GM19193 (cell line): Measurements from ENCODE around the gene RAMP2.

ENCODE experiments used
- POLR2A ChIP-seq: IDR thresholded peaks from 4 replicates; pipeline ENCODE4 v1.6.1; 2011; ENCODE audit not compliant: insufficient read depth, insufficient read length; ENCODE audit errors: extremely low read depth

The RAMP2 gene, protein sequence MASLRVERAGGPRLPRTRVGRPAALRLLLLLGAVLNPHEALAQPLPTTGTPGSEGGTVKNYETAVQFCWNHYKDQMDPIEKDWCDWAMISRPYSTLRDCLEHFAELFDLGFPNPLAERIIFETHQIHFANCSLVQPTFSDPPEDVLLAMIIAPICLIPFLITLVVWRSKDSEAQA

DNA sequence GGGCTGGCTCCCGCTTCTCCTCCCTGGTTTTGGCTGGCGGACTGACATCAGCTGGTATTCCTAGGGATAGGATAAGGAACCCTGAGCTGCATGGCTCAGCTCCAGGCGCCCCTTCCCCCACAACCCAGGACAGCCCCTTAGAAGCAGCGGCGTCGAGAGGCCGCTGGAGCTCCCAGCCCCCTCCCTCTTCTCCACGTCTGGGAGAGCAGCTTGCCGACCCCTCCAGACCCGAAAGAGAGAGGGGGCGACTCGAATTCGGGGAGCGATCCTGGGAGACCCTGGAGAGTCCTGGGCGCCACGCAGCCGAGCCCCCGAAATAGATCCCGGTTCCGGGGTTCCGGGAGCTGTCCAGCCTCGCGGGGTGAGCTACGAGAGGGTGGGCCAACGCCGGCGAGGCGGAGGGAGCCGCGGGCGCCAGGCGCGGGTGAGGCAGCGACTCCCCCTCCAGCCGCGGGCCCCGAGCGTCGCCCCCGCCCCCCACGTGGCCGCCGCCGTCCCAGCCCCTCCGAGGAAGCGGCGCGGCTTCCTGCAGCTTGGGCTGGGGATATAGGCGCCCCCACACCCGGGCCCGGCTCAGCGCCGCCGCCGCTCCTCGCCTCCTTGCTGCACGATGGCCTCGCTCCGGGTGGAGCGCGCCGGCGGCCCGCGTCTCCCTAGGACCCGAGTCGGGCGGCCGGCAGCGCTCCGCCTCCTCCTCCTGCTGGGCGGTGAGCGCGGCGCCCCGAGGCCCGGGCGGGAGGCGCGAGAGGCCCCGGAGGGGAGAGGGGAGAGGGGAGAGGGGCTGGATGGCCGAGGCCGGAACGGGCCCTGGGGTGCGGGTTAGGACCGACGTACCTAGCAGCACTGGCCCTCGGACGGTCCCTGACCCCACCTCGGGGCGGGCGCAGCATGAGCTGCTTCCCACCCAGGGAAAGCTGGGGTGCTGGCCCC lies at the start of gene RAMP2:
RAMP2 (plus strand) TSS at position 576 of the 930 bp plus-strand sequence; CDS start at position 611, 35 bp downstream.
- no peak for TF ChIP-seq POLR2A

DNA sequence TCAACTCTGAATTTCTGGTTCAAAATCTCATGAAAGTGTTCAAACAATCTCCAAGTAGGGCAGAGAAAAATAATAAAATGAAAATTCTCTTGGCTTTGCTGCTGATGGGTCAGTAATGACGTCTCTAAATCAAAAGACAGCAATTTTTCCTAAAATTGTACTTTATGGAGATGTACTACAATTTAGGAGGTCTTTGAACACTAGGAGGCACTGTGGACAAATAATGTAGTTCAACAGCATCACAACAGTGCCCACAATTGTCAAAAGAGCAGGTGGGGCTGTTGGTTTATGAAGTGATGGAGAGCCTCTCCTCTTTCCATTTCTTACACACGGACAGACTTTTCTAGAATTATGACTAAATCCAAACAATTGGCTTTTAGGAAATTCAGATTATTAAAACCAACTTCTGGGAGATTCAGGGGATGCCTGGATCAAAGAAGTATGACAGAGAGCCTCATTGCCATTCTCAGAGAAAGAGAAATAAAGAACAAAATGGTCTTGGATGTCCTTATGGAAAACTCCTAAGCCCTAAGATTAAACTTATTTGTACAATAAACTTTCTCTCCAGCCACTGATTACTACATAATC lies 39.9 kb upstream of the RAMP2 start:
- TF ChIP-seq POLR2A = no peak

DNA sequence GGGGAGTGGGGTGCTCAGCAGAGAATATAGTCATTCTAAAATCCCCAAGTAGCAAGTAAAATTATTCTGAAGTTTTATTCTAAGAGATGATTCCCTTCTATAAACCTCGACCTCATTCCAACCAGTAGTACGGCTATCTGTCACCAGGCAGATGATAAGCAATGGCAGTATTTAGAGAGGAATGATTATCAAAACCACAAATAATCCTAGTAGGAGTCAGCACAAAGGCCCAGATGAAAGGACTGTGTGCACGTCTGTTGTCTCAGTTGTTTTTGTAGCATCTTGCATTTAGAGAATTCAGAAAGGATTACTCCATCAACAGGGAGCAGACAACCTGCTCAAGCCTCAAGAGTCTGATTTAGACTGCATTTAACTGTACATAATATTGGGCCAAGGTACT lies 37.4 kb upstream of the RAMP2 start:
- TF ChIP-seq POLR2A = no peak

DNA sequence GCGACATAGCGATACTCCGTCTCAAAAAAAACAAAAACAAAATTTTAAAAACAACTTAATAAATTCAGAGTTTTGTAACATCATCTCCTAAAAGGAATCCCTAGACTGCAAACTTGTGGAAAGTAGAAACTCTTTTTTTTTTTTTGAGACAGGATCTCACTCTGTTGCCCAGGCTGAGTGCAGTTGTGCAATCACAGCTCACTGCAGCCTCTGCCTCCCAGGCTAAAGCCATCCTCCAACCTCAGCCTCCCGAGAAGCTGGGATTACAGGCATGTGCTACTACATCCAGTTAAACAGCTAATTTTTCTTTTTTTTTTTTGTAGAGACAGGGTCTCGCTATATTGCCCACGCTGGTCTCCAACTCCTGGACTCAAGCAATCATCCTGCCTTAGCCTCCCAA lies 35.9 kb upstream of the RAMP2 start:
- no peak for TF ChIP-seq POLR2A

DNA sequence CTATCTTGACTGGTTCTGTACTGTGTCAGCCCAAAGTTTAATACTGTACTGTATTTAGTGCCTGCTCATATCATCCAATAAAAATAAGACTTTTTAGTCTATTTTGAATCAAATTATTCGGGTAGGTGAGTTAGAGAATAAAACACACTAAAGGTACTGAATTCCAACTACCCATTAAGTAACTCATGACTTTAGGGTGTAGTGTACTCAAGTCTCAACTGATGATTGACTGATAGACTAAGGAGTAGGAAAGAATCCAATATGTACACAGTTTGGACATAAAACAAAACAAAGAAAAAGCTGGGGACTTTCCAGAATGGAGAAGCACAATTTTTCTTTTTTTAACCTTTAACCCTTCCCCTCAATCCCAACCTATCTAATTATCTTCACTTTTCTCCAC lies 20.3 kb upstream of the RAMP2 start:
- no peak for TF ChIP-seq POLR2A

DNA sequence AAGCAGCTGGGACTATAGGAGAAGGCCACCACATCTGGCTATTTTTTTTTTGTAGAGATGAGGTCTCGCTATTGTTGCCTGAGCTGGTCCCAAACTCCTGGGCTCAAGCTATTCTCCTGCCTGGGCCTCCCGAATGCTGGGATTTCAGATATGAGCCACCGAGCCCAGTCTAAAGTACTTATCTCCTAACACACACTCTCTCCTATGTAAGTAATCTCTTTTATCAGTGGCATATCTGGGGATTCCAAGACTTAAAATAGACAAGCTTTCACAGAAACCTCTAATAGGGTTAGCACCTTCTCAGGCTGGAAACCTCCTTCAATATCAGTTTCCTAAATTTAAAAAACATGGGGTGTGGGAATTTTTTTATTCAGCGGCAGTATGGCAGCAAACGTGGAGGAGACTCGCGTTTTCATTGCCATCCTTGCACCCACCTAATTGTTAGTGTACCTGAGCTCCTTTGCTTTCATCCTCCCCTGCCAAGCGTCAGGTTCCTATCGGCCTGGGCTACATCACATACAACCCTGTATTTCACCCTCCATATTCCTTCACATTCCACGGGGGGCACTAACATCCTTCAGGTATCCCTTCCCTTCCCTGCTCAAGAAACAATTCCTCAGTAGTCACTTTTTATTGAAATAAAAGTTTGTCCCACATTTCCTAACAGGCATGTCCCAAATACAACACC lies 17.3 kb upstream of the RAMP2 start:
- TF ChIP-seq POLR2A = no peak

DNA sequence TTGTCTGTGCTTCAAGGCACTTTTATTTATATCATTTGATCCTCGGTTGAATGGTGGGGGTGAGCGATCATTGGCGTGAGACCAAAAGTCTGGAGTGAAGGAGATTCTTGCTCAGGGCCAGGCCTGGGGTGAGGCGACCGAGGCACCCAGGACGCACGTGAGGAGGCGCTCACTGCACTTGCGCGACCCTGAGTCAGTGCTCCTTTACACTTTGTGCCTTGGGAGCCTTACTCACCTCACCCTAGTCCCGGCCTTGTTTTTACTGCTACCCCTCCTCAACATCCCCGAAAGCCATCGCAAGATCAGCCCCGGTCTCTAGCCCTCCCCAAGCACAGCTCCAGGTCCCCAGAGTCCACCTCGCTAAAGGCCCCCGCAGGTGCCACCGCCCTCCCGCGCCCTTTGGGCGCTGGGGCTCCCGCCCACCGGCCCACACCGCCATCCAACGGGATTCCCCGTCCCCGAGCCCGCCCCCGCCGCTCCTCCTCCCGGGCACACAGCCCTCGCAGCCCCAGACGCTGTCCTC lies 16.7 kb upstream of the RAMP2 start:
- TF ChIP-seq POLR2A = no peak

DNA sequence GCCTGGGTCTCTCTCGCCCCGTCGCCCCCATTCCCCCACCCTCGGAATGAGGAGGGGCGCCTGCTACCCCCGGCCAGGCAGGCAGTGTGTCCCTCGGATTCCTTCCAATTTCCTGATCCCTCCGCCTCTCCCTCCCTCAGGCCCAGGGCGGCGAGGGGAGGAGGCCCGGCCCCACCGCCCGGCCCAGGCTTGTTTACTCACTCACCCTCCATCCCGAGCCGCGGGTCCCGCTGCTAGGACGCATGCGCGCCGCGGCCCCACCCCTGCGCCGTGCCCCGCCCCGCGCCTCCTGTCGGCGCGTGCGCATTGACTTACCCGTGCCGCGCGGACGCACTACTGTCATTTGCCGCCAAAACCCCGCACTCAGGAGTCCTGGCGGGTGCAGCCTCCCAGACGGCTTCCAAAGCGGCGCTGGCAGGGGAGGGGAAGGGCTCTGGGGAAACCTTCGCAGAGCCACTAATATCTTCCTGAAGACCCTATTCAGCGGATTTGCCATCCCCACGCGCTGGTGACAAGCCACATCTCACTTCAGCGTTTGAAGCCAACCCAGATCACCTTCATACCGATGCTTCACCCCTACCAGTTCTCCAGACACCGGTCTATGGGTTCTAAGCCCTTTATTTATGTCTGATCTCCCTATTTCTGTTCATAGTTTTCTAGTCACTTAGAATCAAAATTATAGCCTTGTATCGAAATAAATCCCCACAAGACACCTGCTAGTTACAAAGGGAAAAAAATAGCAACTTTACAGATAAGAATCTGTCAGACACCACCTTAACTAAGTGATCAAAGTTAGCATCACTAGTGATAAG lies 16.0 kb upstream of the RAMP2 start, which contains the start of gene EZH1:
EZH1 (minus strand) TSS at position 235 of the 812 bp plus-strand sequence. CDS start 16,099 bp downstream, outside the sequence.
- peak; percentile 69 for TF ChIP-seq POLR2A

DNA sequence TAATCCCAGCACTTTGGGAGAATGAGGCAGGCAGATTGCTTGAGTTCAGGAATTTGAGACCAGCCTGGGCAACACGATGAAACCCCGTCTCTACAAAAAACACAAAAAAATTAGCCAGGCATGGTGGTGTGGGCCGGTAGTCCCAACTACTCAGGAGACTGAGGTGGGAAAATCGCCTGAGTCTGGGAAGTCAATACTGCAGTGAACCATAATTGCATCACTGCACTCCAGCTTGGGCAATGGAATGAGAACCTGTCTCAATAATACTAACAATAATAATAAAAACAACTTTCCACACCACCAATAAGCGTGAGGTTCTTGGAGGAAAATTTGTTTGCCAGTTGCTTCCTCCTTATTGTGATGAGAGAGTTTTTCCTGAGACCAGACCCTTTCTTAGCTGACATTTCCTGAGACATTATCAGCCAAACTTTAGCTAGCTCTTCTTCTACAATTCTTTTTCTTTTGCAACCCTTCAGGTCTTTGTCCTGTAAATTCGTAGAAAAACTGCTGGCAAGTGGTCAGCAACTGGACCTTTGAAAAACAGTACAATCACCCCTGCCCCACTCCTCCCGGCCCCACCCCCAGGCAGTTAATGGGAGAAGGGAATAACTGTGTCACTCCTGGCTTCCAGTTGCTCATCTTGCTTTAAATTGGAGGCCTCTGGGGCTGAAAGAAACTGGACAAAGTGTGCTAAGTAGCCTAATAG lies 12.7 kb upstream of the RAMP2 start:
- no peak for TF ChIP-seq POLR2A

DNA sequence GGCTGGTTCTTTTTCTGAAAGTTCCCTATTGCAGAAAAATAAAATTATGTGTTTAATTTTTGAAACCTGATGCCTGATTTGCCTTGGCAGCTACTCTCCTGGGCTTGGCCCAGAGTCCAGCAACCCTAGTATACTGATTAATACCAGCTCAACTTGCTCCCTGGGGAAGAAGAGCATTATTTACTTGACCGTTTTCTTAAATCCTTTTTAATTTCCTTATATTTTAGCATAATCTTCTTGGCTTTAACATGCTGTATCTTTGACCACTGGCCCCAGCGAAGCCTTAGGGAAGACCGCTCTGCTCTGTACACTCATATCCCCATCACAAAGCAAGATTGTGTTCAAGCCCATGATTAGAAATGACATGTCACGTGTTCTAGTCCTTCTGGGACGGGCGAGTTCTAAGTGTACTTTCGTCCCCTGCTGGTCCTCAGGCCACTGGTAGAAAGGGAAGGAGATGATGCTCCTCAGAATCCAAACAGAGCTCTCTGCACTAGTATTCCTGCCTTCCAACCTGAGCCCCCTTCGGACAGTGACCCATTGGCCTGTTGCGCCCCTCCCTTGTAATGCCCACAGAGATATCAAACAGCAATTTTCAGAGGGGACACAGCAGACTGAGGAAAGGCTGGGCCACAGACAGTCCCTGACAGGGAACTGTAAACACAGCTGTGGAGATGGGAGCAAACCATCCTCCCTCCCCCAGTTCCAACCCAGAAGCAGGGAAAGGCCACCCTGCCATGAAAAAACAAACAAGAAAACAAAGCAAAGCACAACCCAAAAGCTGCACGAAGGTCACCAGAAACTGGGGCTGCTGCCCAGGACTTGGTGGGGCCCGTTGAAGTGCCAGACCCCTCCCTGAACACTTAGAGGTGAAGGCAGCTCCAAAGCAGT lies 11.9 kb upstream of the RAMP2 start:
- no peak for TF ChIP-seq POLR2A

DNA sequence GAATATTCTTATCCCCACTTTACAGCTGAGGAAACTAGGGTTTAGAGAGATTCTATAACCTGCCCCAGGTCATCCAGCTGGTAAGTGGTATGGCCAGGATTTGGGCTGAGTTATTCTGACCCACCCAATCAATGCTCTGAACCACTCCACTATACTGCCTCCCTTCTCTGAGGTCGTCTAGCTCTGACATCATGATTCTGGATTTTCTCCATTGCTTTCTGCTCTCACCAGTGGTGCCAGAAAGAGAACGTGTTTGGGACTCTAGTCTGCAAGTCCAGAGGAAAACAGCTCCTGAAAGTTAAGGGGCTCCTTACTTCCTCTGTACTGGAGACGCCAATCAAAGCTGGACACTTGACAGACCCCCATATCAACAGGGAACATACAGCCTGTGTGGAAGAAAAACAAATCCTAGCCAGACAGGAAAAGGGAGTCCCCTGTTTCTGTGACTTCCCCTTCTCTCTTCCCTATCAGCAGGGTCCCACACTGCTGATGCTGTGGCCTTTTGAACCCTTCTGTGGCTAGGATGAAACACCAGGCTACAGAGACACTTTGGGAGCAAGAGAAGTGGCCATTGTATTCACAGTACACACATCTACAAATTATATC lies 10.2 kb upstream of the RAMP2 start:
- no peak for TF ChIP-seq POLR2A

DNA sequence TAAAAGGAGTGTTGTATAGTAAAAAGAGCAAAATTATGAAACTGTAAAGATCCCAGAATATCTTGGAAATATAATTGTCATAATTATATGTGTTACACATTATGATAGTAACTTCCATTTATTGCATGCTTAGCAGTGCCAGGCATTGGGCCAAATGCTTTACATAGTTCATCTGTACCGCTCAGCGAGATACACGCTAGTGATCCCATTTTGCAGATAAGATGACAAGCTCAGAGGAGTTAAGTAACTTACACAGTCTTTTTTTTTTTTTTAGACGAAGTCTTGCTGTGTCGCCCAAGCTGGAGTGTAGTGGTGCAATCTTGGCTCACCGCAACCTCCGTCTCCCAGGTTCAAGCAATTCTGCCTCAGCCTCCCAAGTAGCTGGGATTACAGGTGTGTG lies 9.4 kb upstream of the RAMP2 start:
- TF ChIP-seq POLR2A = no peak
